NCI-H345 treated with DMSO at 0.1 percent for 48 hours (cell line): Measurements from ENCODE around the gene STIL.
"Not testable (repeated sequence)": the region's sequence is repeated elsewhere in the genome, so short reads cannot be mapped to it uniquely, and the experiment has no call there.

Source experiments
- DNase-seq: peaks from one replicate; lab custom pipeline; 2025; ENCODE audit not compliant: unreplicated experiment; lab: John Stamatoyannopoulos, UW

Gene STIL

DNA sequence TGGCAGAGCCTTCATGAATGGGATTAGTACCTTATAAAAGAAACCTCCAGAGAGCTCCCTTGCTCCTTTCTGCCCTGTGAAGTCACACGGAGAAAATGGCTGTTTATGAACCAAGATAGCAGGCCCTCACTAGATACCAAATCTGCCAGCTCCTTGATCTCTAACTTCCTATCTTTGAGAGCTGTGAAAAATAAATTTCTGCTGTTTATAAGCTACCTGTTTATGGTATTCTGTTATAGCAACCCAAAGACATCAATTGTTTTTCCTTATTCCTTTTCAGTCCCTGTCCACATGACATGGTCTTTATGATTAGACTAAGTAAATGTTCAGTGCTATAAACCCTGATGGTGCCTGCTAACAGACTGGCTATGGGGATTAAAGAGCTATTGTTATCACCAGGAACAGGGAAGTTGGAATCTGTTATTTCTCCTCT is 9.7 kb upstream of the STIL start:
- DNase-seq: no peak

DNA sequence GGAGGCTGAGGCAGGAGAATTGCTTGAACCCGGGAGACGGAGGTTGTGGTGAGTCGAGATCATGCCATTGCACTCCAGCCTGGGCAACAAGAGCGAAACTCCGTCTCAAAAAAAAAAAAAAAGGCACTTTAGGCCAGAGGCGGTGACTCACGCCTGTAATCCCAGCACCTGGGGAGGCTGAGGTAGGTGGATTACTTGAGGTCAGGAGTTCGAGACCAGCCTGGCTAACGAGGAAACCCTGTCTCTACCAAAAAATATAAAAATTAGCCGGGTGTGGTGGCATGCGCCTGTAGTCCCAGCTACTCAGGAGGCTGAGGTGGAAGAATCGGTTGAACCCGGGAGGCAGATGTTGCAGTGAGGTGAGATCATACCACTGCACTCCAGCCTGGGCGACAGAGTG is 6.0 kb upstream of the STIL start:
- DNase-seq: not testable (repeated sequence)

DNA sequence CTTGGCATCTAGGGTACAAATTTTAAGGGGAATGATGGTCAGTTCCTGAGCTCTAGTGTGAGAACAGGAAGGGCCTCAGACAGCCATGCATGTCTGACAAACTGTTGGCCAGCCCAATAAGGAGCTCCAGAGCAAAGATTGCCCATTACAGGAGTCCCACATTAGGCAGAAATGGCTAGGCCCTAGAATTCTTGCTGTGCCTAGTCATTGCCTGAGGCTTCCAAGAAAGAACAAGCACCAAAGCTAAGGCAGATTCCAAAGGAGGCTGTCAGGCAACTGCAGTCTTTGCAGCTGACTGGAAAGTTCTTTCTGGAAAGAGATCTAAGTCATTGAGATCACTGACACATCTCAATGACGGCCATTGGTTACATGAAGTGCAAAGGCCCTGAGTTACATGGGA is 3.9 kb upstream of the STIL start:
- no peak for DNase-seq

DNA sequence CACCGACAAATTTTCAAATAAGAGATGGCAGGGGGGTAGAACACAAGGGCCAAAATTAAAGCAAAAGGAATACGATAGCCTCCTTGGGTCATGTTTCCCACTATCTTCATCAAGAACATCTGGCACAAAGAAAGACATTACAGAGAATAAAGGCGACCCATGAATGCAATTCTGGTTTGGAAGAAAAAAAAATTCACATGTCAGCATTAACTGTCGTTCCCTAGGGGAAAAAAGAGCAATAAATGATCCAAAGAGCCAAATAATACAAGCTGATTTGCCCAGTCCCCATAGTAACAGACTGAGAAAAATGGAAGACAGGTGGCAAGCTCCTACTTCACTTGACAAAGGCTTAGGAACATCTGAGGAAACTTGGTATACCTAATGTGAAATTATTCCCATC is 4.5 kb downstream of the STIL start:
- DNase-seq: no peak

DNA sequence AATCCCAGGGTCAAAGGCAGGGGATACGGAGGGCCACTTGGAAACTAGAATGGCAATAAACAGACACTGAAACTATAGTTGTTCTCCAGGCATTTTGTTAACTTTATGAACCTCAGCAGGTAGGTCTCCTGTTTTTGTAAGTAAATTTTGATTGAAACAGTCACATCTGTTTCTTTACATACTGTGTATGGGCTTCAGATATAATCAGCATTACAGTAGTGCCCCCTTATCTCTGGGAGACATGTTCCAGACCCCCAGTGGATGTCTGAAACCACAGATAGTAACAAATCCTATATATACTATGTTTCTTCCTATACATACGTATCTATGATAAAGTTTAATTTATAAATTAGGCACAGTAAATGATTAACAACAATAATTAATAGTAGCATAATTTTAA is 11.5 kb downstream of the STIL start:
- no peak for DNase-seq

DNA sequence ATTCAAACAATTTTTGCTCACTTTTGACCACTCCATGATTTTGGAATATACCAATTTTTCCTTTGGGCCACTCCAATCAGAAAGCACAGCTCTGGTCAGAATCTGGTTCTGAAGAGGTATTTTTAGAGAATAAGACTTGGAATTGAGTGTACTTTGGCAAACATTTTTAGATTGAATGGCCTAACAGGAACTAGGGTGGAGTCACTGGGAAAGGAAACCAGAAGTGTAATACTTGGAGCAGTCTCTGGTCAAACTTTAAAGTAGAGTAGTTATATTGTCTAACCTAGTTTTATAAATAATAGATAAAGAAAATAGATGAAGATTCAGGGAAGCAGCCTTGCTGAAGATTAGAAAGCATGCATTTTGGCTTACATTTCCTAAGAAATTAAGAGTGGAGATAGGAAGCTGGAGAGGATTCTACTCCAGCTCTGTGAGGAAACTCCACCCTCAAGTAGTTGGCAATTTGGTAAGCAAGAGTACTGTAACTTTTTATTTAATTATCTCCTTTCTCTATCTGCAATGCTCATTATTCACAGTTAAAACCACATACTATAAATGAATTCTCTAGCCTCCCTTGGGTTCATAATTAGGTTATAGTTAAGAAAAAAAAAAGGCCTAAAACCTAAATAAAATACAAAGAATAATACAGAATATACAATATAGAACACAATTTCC is 15.8 kb downstream of the STIL start:
- DNase-seq: no peak

DNA sequence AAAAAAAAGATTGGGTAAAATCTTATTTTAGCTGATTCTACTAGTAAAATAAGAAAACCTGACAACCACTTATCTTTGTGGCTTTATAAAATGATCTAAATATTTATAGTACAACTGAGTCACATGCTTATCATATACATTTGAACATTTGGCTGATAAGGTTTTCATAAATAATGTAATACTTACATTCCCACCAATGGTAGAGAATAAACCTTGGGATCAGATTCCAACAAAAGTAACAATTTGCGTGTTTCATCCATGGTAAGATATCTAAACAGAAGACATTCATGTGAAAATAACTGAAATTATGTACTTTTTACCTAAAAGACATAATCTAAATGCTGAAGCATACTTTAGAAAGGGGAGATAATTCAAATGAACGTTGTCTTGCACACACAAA is 18.4 kb downstream of the STIL start:
- DNase-seq: no peak

DNA sequence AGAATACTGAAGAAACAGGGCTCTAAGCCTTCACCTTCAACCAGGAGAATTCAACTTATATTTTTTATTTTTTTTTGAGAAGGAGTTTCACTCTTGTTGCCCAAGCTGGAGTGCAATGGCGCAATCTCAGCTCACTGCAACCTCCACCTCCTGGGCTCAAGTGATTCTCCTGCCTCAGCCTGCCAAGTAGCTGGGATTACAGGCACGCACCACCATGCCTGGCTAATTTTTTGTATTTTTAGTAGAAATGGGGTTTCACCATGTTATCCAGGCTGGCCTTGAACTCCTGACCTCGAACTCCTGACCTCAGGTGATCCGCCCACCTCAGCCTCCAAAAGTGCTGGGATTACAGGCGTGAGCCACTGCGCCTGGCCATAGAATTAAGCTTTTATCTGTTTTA is 19.1 kb downstream of the STIL start:
- DNase-seq: not testable (repeated sequence)

DNA sequence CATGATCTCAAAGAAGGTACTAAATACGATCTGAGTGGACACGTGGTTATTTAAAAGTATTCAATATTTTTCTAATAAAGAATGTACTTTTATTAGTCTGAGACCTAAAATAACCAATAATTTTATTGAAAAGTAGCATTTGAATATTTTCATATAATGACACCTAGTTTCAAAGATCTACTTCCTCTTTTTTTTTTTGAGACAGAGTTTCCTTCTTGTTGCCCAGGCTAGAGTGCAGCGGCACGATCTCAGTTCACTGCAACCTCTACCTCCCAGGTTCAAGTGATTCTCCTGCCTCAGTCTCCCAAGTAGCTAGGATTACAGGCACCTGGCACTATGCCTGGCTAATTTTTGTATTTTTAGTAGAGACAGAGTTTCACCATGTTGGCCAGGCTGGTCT is 25.8 kb downstream of the STIL start:
- DNase-seq: not testable (repeated sequence)

DNA sequence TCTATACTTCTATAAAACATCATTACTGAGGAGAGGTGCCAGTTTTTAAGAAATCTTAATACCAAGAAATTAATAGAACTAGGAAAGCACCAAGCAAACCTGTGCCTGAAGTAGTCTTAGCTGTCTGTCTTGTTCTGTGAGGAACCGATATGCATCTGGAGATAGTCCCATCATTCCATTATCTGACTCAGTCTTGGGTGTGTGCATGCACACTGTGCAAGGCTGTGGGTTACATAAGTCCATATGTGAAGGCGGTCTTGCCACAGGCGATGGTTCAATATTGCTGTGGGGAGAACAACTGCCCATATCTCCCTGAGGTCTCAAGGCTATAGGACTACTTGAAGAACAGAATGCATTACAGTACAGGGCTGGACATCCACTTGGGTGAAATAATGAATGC is 33.8 kb downstream of the STIL start:
- no peak for DNase-seq

DNA sequence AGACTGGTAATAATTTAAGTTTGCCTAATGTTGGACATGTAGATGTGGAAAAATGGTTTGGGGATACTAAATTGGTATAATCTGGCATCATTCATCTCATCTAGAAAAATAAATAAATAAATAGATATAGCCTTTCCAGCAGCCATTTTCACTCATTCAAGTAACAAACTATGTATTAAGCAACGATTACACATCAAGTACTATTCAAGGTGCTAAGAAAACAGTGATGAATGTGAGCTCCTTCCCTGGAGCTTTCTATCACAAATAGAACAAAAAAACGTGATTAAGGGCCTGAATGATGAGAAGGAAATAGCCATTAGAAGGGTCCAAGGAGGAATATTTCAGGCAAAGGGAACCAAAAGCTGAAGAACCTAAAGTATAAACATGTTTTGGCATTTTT is 37.1 kb downstream of the STIL start:
- DNase-seq: no peak

DNA sequence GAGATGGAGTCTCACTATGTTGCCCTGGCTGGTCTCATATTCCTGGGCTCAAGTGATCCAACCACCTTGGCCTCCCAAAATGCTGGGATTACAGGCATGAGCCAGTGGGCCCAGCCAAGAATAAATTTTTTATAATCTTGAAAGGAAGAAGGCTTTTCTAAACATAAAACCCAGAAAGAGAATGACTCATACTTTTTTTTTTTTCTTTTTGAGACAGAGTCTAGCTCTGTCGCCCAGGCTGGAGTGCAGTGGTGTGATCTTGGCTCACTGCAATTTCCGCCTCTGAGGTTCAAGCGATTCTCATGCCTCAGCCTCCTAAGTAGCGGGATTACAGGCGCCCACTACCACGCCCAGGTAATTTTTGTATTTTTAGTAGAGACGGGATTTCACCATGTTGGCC is 38.1 kb downstream of the STIL start:
- DNase-seq: not testable (repeated sequence)

DNA sequence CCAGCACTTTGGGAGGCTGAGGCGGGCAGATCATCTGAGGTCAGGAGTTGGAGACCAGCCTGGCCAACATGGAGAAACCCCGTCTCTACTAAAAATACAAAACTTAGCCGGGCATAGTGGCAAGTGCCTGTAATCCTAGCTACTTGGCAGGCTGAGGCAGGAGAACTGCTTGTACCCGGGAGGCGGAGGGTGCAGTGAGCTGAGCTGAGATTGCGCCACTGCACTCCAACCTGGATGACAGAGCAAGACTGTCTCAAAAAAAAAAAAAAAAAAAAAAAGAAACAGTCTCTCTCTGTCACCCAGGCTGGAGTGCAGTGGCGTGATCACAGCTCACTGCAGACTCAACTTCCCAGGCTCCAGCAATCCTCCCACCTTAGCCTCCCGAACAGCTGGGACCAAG is 48.4 kb downstream of the STIL start:
- not testable (repeated sequence) for DNase-seq

DNA sequence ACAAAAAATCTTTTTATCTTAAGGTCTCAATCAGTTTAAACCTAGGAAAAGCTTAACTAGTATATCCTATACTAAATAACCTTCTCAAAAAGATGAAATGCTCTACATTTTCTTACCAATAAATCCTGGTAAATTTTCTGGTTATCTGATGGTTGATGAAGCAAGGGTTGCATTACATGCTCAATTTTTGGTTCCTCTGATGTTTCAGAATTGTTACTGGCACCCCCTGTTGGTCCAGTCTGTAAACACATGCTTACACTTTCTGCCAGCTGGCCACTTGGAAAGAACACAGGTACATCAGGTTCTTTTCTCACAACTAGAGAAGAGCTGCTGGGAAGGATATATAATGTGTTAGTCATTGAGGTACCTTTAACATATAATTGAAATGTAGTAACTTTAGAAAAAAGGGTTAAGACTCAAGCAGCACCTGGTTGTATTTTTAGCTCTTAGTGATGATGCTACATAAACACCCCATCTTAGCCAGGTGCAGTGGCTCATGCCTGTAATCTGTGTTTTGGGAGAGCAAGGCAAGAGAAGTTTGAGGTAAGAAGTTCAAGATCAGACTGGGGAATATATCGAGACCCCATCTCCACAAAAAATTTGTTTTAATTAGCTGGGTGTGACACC is 51.0 kb downstream of the STIL start:
- peak; percentile 9 for DNase-seq

DNA sequence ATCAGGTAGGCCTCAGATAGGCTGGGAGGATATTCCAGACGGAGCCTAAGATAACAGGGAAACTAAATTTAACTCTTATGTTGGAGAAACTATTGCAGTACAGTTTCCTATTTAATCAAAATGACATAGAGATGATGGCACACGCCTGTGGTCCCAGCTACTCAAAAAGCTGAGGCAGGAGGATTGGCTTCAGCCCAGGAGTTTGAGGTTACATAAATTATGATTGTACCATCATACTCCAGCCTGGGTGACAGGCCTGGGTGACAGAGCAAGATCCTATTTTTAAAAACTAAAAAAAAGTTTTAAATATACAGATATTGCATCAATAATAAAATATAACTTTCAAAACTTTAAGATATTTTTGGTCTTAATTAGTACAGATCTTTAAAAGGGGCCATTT is 56.7 kb downstream of the STIL start:
- DNase-seq: no peak

DNA sequence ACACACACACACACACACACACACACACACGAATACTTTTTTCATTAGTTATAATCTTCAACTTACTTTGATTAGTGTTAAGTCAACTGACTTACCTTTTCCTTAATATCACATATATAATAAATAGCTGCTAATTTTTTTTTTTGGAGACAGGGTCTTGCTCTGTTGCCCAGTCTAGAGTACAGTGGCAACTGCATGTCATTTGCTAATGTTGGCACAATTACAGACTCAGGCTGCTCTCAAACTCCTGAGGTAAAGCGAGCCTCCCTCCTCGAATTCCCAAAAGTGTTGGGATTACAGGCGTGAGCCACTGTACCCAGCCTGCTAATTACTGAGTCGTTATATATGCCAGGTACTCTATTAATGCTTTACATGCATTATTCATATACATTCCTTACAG is 61.2 kb downstream of the STIL start:
- no peak for DNase-seq

DNA sequence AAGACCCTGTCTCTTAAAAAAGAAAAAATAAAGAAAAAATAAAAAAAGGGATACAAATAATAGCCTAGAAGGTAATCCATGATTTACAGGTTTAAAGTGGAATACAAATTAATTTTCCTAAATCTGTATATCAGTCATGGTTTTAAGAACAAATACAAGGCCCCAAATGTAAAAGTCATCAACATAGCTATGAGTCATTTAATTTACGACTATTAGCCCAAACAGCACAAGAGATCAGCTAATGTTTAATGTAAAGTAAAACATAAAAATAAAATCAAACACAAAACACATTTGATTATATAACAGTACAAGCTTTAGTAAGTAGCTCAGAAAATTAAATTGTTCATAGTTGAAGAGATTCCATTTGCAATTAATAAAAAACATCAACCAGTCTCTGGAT is 61.6 kb downstream of the STIL start:
- DNase-seq: no peak

DNA sequence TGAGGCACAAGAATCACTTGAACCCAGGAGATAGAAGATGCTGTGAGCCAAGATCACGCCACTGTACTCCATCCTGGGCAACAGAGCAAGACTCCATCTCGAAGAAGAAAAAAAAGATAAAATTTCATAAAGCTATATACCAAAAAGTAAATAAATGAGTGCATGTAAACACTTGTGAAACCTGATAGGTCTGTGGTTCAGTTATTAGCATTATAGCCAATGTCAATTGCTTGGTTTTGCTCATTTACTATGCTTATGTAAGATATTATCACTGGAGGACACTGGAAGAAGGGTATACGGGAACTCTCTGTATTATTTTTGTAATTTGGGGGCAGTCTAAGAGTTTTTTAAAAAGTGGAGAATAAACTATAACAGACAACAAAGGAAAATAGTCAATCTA is 64.2 kb downstream of the STIL start:
- DNase-seq: no peak

DNA sequence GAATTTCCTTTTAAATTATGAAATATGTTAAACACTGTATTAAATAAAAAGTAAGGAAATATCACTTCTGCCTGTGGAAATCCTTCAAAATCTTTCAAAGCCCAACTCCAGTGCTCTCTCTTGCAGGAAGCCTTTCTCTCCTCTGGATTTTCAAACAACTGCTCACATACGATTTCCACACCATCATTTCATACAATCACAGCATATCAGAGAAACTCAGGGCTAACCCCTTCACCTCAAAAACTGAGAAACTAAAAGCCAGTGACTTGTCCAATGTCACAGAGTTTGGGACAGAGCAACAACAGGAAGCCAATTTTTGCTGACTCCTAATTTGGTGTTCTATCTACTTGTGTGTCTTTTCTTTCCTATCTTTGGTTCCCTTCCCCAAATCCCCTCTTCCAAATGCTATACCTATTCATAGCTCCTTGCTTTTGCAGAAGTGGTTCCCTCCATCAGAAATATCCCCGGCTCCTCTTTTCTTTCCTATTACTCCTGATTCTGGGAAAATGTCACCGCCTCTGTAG is 69.5 kb downstream of the STIL start:
- no peak for DNase-seq

DNA sequence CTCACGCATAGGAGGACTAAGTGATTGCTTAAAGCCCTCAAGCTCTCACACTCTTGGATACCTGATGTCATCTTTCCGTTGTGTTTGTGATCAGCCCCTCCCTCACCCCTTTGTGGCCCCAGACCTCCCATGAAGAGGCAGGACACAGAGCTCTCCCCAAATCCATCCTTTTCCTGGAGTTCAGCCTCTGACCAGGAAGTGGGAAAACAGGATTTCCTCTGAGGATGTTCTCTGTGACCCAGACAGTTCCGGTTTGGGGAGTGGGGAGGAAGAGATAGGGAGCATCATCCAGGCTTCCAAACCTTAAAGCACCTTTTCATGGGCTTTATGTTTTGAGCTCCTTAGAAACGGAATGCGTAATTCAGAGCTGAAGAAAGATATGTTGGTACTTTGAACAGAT is 70.0 kb downstream of the STIL start:
- DNase-seq: no peak

DNA sequence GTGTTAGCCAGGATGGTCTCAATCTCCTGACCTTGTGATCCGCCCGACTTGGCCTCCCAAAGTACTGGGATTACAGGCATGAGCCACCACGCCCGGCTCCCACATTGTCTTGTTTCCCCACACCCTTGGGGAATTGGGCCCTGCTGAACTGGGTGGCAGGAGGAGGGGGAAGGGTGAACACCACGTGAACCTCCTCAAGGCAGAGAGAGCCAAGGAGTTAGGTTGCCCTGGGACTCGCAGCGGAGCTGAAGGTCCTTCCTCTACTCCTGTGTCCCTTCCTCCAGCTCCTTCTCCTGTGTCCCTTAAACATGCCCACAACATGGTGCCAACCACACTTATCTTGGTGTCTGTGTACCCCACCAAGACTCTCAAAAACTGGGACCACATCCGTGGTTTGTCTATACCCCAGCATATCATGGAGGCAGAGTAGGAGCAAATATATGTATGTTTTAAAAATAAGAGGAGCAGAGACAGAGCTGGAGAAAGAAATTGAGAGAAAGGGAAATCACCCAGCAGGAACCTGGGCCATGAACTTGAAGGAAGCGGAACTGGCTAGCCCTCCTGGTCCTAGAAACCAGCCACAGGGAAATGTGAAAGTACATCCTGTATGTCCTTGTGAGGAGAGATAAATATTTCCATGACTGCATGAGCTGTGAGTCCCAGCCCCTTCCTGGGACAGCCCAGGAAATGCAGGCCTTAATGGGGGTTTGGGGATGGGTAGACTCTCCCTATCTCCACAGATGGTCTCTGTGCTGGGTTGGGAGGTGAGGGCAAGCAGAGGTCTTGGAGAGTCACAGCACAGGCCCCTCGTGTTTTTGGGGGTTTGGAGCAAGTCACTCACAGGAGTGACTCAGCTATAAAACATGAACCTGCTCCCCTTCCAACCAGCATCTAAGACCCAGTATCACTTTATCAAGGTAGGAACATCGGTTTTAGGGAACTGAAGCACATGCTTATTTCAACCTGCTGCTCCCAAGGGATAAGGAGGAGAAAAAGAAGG is 72.5 kb downstream of the STIL start:
- DNase-seq: no peak
